Measurements from ENCODE around the gene KCNF1. TPM values are rescaled to one million over a fixed set of nuclear protein-coding genes. Genes with fewer than 3 reads are reported as not detected.
"Not testable (repeated sequence)": the region's sequence is repeated elsewhere in the genome, so short reads cannot be mapped to it uniquely, and the experiment has no call there.

The KCNF1 gene
- total RNA-seq, 1 donor from 2014 or later: 7.7 TPM

GRCh38 chr2:10957391-10957790, 45.7 kb downstream of the KCNF1 start:
- Mint-ChIP-seq H3K36me3 (ENCODE audit: unreplicated experiment) (peaks cover 5% of the 10 kb centered on the region), H3K27ac (ENCODE audit: unreplicated experiment) (no peak overlapping the region), H3K9me3 (ENCODE audit: unreplicated experiment) (peaks cover 5% of the 10 kb centered on the region), H3K4me1 (ENCODE audit: low read depth, unreplicated experiment) (peaks cover 5% of the 10 kb centered on the region), H3K4me3 (ENCODE audit: unreplicated experiment) (no peak overlapping the region), H3K27me3 (ENCODE audit: unreplicated experiment) (peaks cover 8% of the 10 kb centered on the region)
- TF ChIP-seq CTCF (IDR thresholded peaks at IDR 0.05; ENCODE audit: partially characterized antibody, unreplicated experiment): no peak
- no peak for DNase-seq

GRCh38 chr2:10958452-10958851, 46.7 kb downstream of the KCNF1 start:
- DNase-seq; H3K4me3 Mint-ChIP-seq (ENCODE audit: unreplicated experiment); H3K27ac Mint-ChIP-seq (ENCODE audit: unreplicated experiment); H3K27me3 Mint-ChIP-seq (ENCODE audit: unreplicated experiment); H3K9me3 Mint-ChIP-seq (ENCODE audit: unreplicated experiment); H3K4me1 Mint-ChIP-seq (ENCODE audit: low read depth, unreplicated experiment); H3K36me3 Mint-ChIP-seq (ENCODE audit: unreplicated experiment): not testable (repeated sequence)

- TF ChIP-seq CTCF (IDR thresholded peaks at IDR 0.05; ENCODE audit: partially characterized antibody, unreplicated experiment): no peak
- Mint-ChIP-seq H3K36me3 (ENCODE audit: unreplicated experiment) (no peaks in the 10 kb centered on the region), H3K4me1 (ENCODE audit: low read depth, unreplicated experiment) (no peaks in the 10 kb centered on the region), H3K27me3 (ENCODE audit: unreplicated experiment) (peaks cover under 1% of the 10 kb centered on the region), H3K9me3 (ENCODE audit: unreplicated experiment) (no peaks in the 10 kb centered on the region), H3K4me3 (ENCODE audit: unreplicated experiment) (no peak overlapping the region), H3K27ac (ENCODE audit: unreplicated experiment) (no peak overlapping the region)
- DNase-seq: no peak
These were observed 49.1 kb downstream of the KCNF1 start for GRCh38 chr2:10960606-10961489.

- no peak overlapping the region for H3K4me3 Mint-ChIP-seq (ENCODE audit: unreplicated experiment)
- no peaks in the 10 kb centered on the region for H3K36me3 Mint-ChIP-seq (ENCODE audit: unreplicated experiment)
- no peak for TF ChIP-seq CTCF (IDR thresholded peaks at IDR 0.05; ENCODE audit: partially characterized antibody, unreplicated experiment)
- H3K27ac Mint-ChIP-seq (ENCODE audit: unreplicated experiment): no peak overlapping the region
- H3K27me3 Mint-ChIP-seq (ENCODE audit: unreplicated experiment): no peaks in the 10 kb centered on the region
- H3K4me1 Mint-ChIP-seq (ENCODE audit: low read depth, unreplicated experiment): peaks cover 4% of the 10 kb centered on the region
- no peaks in the 10 kb centered on the region for H3K9me3 Mint-ChIP-seq (ENCODE audit: unreplicated experiment)
- DNase-seq: no peak
These were observed 49.7 kb downstream of the KCNF1 start for GRCh38 chr2:10961490-10961875.

- no peak for DNase-seq
- no peak overlapping the region for H3K27ac Mint-ChIP-seq (ENCODE audit: unreplicated experiment)
- H3K4me1 Mint-ChIP-seq (ENCODE audit: low read depth, unreplicated experiment): peaks cover 4% of the 10 kb centered on the region
- no peaks in the 10 kb centered on the region for H3K9me3 Mint-ChIP-seq (ENCODE audit: unreplicated experiment)
- no peaks in the 10 kb centered on the region for H3K27me3 Mint-ChIP-seq (ENCODE audit: unreplicated experiment)
- H3K36me3 Mint-ChIP-seq (ENCODE audit: unreplicated experiment): no peaks in the 10 kb centered on the region
- no peak for TF ChIP-seq CTCF (IDR thresholded peaks at IDR 0.05; ENCODE audit: partially characterized antibody, unreplicated experiment)
- no peak overlapping the region for H3K4me3 Mint-ChIP-seq (ENCODE audit: unreplicated experiment)
These were observed 50.3 kb downstream of the KCNF1 start for GRCh38 chr2:10962004-10962403.

Measured in glutamatergic neuron (in vitro differentiated cells).